HG02840 (cell line): ENCODE measurements around the gene LGR6.

Source experiments
- ATAC-seq: cut with Tn5 transposase; IDR thresholded peaks from one replicate; pipeline ENCODE4 v1.9.1; 2021; ENCODE audit warnings: mild to moderate bottlenecking, moderate library complexity, moderate number of reproducible peaks; ENCODE audit not compliant: unreplicated experiment, low FRiP score

LGR6 gene

DNA sequence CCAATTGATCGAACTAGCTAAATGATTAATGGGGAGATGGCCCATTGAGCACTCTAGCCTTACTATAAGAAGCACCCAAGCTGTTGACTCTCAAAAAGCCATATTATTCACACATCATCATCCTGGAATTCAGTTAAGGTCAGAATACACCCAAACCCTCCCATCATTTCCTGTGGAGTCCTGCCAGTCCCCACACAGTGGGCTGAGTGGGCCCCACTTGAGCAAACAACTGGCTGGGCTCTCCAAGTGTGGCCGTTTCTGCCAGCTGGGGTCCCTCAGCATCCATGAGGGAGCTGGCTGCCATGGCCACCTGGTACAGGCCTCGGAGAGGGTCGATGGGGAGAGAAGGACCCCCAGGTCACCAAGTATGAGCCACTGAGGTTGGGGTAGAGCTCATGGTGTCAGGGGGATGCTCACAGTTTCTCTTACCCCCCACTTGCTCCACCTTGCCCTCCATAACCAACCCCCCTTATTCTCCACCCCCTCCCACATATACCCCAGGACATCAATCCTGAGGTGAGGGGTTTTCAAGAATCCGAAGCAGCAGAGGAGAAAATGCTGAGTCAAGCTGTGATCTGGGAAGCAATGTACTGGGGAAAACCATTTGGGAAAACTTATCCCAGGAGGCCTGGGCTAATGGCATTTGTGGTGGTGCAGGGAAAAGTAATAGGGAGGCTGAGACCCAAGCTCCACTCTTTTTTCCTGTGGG is 87.9 kb downstream of the LGR6 start:
- no peak for ATAC-seq

DNA sequence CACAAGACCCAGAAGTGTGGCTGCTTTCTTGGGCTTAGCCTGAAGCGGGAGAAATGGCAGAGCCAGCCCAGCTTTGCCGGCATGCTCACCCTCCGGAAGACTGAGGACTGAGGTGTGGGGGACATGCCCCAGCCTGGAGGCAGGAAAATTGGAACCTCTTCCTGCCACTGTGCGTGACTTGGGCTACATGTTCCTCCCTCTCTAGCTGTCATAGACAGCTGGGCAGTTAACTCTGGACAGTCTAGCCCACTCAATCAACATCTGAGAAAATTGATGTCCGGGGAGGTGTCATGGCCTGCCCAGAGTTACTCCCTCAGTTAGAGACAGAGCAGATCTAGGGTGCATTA is 88.4 kb downstream of the LGR6 start:
- no peak for ATAC-seq

DNA sequence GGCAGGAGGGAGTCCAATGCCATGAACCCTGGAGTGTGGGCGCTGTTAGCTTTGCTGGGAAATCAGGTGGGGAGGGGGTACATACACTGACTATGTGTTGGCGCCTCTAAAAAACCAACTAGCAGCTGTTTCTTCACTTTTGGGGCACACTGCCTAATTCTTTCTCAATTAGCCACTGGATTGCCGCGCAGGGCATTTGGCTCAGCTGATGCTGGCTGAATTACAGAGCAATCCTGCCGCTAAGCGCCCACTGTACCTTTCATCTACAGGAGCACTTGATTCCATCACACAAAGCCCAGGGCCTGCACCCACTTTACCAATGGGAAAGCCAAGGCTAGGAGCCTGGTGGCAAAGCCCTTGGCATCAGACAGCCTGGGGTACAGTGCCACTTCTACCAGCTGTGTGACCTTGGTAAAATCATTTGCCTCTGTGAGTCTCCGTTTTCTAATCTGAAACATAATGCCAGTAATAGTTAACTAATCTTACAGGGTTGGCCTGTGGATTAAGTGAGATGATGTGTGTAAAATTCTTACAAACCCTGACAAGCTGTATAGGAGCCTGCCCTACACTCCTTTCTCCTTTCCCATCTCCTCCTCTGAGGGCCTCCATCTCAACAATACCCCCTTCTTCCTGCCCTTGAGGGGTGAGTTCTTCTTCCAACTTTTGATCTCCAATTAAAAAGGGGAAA is 89.1 kb downstream of the LGR6 start:
- no peak for ATAC-seq

DNA sequence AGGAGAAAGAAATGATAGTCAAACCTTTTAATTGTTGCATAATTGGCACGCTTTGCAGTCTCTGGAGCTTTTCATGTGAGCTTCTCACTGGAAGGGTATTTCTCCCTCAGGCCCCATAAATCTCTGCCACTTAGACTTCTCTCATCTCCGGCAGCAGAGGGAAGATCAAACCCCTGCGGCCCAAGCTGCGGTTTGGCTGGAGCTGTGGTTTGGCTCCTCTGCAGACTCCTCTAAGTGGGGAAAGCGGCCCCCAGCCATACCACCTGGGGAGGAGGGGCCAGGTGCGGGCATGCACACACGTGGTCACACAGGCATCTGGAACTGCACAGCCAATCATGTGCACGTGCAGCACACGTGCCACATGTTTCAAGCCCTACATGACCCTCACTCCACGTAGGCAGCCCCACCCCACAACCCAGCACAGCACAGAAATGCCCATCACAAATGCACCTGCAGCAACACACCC is 89.8 kb downstream of the LGR6 start:
- ATAC-seq = no peak

DNA sequence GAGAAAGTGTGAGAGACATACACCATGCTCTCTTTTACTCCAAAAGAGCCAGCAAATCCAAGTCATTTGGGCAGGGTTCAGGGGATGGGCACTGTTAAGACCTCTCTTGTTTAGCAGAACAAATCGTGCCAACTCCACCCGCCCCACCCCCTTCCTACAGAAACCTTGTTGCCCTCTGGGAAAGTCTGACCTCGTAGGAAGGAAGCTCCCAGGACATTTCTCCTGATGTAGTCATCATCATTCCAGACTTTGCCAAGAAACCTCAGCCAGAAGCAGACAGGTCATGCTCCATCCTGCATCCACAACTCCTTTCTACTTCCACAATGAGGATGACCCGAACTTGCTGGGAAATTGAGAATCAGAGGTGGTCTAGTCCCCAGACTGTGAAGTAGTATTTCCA is 90.4 kb downstream of the LGR6 start:
- no peak for ATAC-seq

DNA sequence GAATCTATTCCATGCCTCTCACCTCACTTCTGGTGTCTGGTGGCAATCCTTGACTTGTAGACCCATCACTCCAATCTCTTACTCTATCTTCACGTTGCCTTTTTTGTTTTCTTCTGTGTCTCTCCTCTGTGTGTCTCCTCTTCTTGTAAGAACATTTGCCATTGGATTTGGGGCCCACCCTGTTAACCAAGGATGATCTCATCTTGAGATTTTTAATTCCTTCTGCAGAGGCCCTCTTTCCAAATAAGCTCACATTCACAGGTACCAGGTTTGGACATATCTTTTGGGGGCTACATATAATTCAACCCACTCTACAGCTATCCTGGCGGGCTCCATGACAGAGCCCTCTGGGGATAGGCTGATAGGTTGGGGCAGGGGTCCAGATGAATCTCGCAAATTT is 92.3 kb downstream of the LGR6 start:
- ATAC-seq = no peak

DNA sequence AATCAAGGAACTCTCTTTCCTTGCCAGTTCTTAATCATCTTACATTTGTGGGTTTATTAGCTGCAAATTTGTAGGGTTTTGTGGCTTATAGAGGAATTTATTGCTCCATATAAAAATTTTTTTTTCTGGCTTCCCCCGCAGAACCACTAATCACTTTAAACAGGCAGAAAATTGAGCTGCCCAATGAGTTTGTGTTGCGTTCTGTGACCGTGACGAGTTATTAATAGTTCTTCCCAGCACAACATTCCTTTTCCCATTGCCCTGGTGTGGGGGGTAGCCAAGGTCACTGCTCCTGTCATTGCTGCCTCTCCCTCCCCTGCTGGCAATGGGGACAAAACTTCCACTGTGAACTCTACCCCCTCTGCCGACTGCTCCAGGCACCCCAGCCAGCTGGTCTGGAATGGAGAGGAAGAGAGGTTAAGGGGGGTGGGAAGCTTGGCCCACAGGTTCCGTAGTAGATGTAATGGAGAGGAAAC is 93.1 kb downstream of the LGR6 start:
- ATAC-seq = no peak

DNA sequence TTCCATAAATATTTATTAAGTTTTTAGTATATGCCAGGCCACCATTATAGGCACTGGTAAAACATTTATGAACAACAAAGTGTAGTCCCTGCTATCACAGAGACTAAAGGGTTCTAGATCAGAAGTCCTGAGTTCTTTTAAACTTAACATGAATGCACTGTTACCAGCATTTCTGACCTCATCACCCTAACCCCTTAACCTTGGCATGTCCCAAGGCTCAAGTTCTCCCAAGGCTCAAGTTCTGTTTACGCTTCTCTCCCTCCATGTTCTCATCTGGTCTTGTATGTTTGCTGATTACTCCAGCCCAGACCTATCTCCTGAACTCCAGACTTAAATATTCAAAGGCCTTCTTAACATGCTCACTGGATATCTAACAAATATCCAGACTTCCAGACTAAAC is 93.6 kb downstream of the LGR6 start:
- ATAC-seq = no peak

DNA sequence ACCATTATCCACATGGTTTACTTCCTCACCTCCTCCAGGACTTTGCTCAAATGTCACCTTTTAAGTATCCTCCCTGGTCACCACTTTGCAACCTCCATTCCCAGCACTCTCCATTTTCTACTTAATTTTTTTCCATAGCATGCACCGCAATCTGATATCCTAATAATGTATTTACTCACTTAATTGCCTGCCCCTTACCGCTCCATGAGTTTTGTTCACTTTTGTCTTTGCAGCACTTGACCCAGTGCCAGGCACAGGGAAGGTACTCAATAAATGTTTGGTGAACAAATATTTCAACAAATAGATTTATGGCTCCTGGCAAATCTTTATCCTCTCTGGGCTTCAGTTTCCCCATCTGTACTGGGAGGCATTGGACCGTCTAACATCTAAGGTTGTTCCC is 94.6 kb downstream of the LGR6 start:
- no peak for ATAC-seq

DNA sequence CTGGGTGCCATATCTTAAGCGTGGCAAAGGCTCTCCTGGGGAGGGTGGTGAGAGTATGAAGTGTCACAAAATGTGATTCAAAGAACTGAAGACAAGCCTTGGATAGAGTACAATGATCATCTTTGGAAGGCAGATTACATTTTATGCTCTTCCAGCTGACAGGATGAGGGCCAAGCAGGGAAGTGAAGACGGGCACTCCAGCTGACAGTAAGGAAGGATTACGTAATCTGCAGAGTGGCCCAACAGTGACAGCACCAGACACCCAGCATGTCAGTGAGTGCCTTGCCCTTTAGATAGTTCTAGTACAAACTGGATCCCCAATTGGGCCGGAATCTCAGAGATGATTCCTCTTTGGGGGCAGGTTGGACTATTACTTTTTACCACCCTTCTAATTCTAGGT is 95.4 kb downstream of the LGR6 start:
- no peak for ATAC-seq

DNA sequence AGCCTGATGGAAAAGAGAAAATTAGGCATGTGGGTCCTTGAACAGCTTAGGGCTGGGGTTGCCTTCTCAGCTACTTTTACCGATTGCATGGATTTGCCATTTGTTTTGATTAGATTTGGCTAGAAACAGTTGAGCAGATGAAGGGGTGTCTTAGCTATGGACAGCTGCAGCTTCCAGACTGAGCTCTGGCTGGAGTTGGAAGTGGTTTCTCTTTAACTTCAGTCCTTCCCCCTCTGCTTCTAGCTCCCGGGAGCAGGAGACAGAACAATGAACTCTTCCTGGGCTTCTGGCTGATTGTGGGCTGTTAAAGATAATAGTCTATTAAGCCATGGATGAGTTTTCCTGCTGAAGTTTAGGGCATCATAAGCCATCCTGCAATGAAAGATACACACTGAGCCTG is 97.4 kb downstream of the LGR6 start:
- no peak for ATAC-seq

DNA sequence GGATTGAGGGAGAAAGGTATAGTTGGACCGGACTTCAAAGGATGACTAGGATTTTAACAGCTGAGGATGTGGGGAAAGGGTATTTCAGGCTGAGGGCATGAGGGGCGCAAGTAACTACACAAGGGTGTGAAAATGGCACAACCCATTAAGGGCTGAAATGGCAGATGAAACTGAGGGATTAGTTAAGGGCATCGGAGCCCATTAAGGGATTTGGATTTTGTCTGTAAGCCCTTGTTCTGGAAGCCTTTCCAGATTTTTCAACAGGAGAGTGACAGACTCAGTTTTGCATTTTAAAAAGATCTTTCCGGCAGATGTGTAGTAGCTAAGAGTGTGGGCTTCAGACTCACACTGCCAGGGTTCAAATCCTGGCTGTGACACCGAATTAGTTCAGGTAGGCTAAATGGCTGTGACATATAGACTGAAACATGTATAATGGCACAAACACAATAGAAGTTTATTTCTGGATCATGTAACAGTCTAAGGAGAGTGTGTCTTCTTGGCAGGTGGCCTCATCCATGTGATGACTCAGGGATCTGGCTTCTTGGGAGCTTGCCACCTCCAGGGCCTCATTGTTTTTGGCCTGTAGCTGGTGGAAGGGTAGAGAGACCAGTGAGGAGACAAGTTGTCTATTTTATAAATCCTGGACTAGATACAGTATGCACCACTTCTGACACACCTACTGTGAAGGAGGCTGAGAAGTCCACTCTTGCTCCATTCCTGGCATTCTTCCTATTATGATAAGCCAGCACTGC is 98.5 kb downstream of the LGR6 start:
- no peak for ATAC-seq

DNA sequence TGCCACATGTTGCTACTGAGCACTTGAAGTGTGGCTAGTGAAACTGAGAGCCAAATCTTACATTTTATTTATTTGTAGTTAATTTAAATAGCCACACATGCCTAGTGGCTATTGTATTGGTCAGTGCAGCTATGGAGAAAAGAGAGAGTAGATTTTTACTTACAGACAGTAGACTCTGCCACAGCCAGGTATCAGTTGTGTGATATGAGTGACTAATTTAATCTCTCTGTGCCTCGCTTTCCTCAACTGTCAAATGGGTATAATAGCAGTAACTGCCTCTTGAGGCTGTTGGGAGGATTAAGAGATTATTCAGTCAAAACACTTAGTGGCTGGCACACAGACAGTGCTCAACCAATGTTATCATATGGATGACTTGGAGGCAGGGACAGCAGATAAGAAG is 99.2 kb downstream of the LGR6 start:
- ATAC-seq = no peak

DNA sequence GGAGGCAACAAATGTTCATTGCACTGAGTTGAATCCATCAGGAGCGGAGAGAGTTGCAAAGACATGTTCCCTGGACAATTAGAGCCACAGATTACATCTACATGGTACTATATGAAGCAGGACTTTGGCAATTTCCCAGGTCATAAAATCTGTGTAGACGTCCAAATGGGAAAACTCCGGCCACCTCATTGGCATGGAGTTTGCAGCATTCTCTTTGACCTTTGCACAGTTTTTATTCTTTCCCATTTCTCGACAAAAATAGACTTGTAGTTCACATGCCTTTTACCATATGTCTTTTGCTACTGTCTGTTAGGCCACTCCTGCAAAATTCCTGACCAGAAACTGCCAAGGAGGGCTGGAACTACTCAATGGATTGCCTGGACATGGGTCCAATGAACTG is 100.0 kb downstream of the LGR6 start:
- no peak for ATAC-seq

DNA sequence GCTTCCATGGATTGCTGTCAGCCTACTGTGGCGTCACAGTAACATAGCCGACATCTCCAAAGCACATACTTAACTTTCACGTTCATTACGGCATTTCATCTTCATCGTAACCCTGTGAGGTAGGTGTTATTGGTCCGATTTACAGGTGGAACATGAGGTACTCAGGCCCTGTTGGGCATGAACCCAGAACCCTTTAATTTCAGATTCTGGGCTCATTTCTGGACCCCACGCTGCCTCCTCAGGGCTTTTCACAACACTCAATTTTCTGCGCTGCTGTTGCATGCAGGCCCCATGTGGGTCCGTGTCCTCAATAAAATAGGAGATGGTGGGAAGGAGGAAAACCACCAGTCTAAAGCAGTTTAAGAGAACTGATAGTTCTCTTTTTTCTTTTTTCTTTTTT is 108.6 kb downstream of the LGR6 start:
- no peak for ATAC-seq

DNA sequence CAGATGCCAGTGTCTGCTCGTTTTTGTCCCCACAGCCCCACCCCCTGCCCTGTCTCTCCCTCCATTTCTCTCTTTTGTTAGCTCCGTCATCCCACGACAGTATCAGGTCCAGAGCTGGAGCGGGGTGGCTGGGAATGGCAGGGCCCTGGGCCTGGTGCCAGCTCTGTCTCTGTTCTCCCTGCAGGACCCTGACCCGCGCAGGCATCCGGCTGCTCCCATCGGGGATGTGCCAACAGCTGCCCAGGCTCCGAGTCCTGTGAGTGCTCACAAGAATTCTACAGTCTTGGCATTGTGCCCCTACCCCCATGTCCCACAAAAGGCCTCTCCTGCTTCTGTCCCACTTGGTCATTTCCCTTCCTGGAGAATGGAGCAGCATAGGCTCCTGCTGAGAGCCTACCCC is 110.8 kb downstream of the LGR6 start:
- ATAC-seq = no peak

DNA sequence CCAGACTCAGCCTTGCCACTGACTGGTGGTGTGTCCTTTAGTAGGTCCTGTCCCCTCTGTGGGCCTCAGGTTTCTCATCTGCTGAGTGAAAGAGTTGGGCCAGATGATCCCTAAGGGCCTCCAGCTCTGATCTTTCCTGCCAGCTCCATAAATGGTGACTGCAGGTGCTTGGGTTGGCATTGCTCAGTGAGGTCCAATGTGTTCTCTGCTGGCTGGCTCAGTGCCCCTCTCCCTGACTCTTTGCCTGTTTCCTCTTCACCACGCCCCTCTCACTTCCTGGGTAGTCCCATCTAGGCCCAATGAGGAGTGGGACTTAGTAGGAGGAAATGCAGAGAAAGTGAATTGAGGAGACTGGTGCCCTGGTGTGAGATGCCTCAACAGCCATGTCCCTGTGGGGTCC is 111.6 kb downstream of the LGR6 start:
- ATAC-seq = no peak

DNA sequence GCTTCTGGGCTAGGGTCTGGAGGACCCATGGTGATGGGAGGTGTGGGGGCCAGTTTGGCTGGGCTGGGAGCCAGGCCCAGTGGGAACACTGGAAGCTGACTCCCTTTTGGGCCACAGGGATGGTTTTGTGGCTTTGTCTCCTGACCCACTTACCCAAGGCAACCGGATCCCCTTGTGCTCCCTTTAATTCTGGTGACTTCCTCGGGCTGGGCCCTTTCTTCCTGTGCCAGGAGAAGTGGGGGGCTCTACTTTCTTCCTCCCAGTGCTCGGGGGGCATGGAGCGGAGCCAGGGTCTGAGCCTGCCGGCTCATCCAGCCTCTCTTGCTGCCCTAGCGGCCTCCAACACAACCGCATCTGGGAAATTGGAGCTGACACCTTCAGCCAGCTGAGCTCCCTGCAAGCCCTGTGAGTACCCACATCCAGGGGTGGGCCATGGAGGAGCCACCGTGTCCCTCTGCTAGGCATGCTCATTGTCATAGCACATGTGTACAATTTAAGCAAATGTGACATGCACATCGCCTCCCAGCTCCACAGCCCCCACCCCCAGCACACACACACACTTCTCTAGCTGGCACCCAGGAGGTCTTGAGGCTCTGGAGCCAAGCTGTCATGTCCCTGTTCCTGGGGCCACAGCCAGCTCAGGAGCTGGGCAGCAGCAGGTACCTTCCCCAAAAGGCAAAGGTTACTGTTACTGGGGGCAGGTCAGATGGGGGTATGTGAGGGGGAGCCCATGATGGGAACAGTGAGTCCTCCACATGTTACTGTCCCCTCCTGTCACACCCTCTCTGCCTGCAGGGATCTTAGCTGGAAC is 113.1 kb downstream of the LGR6 start:
- ATAC-seq = no peak

DNA sequence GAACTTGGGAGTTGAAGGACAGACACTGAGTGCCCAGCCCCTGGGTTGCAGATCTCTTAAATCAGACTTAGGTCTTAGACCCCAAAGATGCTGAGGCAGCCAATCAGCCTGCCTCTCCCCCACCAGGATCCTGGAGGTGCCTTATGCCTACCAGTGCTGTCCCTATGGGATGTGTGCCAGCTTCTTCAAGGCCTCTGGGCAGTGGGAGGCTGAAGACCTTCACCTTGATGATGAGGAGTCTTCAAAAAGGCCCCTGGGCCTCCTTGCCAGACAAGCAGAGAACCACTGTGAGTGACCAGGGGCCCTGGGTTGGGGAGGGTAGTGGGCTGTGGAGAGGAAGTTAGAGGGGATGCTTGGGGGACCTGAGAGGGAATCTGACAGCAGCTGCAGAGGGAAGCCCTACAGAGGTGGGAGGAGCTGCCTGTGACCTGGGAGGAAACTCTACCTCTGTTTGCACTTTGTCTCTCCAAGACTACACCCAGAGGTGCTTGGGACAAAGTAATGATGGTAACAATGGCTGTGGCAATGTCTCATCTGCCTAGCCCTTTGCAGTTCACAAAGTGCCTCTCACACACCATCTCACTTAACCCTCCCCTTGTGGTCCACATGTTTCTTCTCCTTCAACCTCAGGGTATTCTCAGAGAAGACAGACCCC is 116.6 kb downstream of the LGR6 start:
- no peak for ATAC-seq

DNA sequence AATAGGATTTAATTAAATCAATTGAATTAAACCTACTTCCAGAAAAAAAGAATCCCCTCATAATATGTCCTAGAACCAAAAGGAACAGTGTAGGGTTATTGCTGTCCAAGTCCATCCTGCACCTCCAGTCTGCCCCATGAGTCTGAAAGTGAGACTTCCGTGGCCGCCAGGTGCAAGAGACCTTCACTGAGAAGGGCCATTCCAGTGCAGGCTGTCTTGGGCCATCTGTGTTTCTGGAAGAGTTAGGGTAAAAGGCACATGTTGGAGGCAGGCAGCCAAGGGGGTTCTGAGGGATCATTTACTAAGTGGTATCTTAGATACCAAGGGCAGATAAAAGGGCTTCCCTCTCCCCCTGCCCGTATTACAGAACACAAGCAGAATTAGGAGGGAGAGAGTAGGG is 117.1 kb downstream of the LGR6 start:
- ATAC-seq = no peak
